K562 (cell line): ENCODE data around the gene GOLGA2. TPM values are rescaled to one million over a fixed set of nuclear protein-coding genes. Genes with fewer than 3 reads are reported as not detected.

Experiments
- CREBBP ChIP-seq: IDR thresholded peaks from one replicate; pipeline ENCODE4 v1.6.1; 2012; ENCODE audit warnings: low read depth, mild to moderate bottlenecking, control low read depth, inconsistent platforms, low read length
- E2F3 ChIP-seq: fragments of 250-450 bp; sonication (Bioruptor Pico); IDR thresholded peaks from 2 replicates; pipeline ENCODE4 v1.4.0; 2020; ENCODE audit warnings: mild to moderate bottlenecking
- GABPB2 ChIP-seq: fragments of 250-450 bp; sonication (Bioruptor Pico); conservative IDR thresholded peaks from 2 replicates; pipeline ENCODE4 v1.5.1; 2021; ENCODE audit warnings: mild to moderate bottlenecking
- HCFC1 ChIP-seq: IDR thresholded peaks from 2 replicates; pipeline ENCODE4 v1.6.1; 2012; ENCODE audit warnings: low read depth, low read length, improper control_type of control experiment
- ILF3 ChIP-seq: fragments of 450-650 bp; IDR thresholded peaks from 2 replicates; pipeline ENCODE4 v1.6.1; 2018; ENCODE audit warnings: antibody characterized with exemption, mild to moderate bottlenecking, moderate library complexity, borderline replicate concordance
- JUN ChIP-seq, 2 experiments: sonication (generic) in 1 of 2; formaldehyde crosslinking in 1 of 2; IDR thresholded peaks; 2 replicates each; pipeline versions ENCODE4 v1.6.1 to v1.8.0; 2012 to 2022; ENCODE audit warnings: borderline replicate concordance in 2 of 2, mild to moderate bottlenecking in 2 of 2, improper control_type of control experiment in 1 of 2, low read depth in 1 of 2, low read length in 1 of 2, missing genetic modification reagents in 1 of 2
- KDM2B ChIP-seq: fragments of 250-450 bp; sonication (Bioruptor Pico); IDR thresholded peaks from 2 replicates; pipeline ENCODE4 v1.8.0; 2021; ENCODE audit warnings: mild to moderate bottlenecking, moderate library complexity
- L3MBTL2 ChIP-seq: fragments of 450-650 bp; IDR thresholded peaks from 2 replicates; pipeline ENCODE4 v1.6.1; 2016; ENCODE audit warnings: mild to moderate bottlenecking, moderate library complexity
- MAZ ChIP-seq, 2 experiments: fragments of 450-650 bp in 1 of 2; sonication (generic) in 1 of 2; formaldehyde crosslinking; IDR thresholded peaks in 1 of 2; conservative IDR thresholded peaks in 1 of 2; 2 replicates each; pipeline versions ENCODE4 v1.4.0 to v1.5.0; 2020; ENCODE audit warnings: mild to moderate bottlenecking in 1 of 2, missing genetic modification reagents in 1 of 2
- PHF8 ChIP-seq: fragments of 200-600 bp; sonication (generic); IDR thresholded peaks from 2 replicates; pipeline ENCODE4 v1.6.1; 2012; ENCODE audit warnings: mixed run types, mild to moderate bottlenecking, inconsistent platforms, low read length, moderate library complexity, borderline replicate concordance
- PHTF2 ChIP-seq: fragments of 250-450 bp; sonication (Bioruptor Pico); IDR thresholded peaks from 2 replicates; pipeline ENCODE4 v1.5.0; 2021; ENCODE audit warnings: mild to moderate bottlenecking
- POLR2A ChIP-seq: fragments of 450-650 bp; conservative IDR thresholded peaks from 2 replicates; pipeline ENCODE4 v1.6.1; 2016
- SLC30A9 ChIP-seq: fragments of 250-450 bp; sonication (Bioruptor Pico); IDR thresholded peaks from 2 replicates; pipeline ENCODE4 v1.8.0; 2022; ENCODE audit warnings: mild to moderate bottlenecking, moderate library complexity
- TFAM ChIP-seq: fragments of 250-450 bp; sonication (Bioruptor Pico); conservative IDR thresholded peaks from 2 replicates; pipeline ENCODE4 v1.5.0; 2021; ENCODE audit warnings: mild to moderate bottlenecking, moderate library complexity
- ZBTB1 ChIP-seq: sonication (generic); formaldehyde crosslinking; IDR thresholded peaks from 2 replicates; pipeline ENCODE4 v1.8.1; 2023; ENCODE audit warnings: missing genetic modification reagents, low read depth, mild to moderate bottlenecking, borderline replicate concordance
- ZKSCAN3 ChIP-seq: fragments of 250-450 bp; sonication (Bioruptor Pico); IDR thresholded peaks from 2 replicates; pipeline ENCODE4 v1.4.0; 2020
- ZNF717 ChIP-seq: fragments of 250-450 bp; sonication (Bioruptor Pico); IDR thresholded peaks from 2 replicates; pipeline ENCODE4 v1.5.0; 2021
- ZSCAN29 ChIP-seq: fragments of 450-650 bp; IDR thresholded peaks from 2 replicates; pipeline ENCODE4 v1.6.1; 2017
- polyA plus RNA-seq, 8 experiments: library from polyadenylated mRNA; depleted of rRNA in 4 of 8; stranded (reverse) in 5 of 8; unstranded in 3 of 8; fragments of >200 nt; fragmentation: Nextera tagmentation in 2 of 8; fragmentation: Illumina TruSeq in 1 of 8; extraction: Ambion mirVana in 2 of 8; extraction: Trizol in 1 of 8; gene quantifications; 2 replicates each; pipeline versions ENCODE4 v1.2.1 to v1.2.3, GENCODE V29; 2011 to 2014; ENCODE audit warnings: inconsistent platforms in 1 of 8, missing spikeins in 1 of 8
- total RNA-seq, 7 experiments: library from RNA; depleted of rRNA in 6 of 7; stranded (reverse); fragments of >200 nt in 6 of 7; fragmentation: Illumina TruSeq in 2 of 7; extraction: Trizol in 2 of 7; gene quantifications; 2 replicates each; pipeline versions ENCODE4 v1.2.1 to v1.2.3, GENCODE V29; 2011 to 2021; ENCODE audit warnings: low replicate concordance in 1 of 7
- TF ChIP-seq, protein P1 (sequence below): fragments of 250-450 bp; sonication (Bioruptor Pico); IDR thresholded peaks from 2 replicates; pipeline ENCODE4 v1.4.0; 2020; ENCODE audit warnings: borderline replicate concordance
- TF ChIP-seq, protein P2 (sequence below): sonication (generic); formaldehyde crosslinking; IDR thresholded peaks from 2 replicates; pipeline ENCODE4 v1.8.0; 2023; ENCODE audit warnings: mild to moderate bottlenecking, missing genetic modification reagents
- TF ChIP-seq, protein P3 (sequence below): fragments of 250-450 bp; sonication (Bioruptor Pico); IDR thresholded peaks from 2 replicates; pipeline ENCODE4 v1.5.0; 2020; ENCODE audit warnings: mild to moderate bottlenecking
- TF ChIP-seq, protein P4 (sequence below), 2 experiments: fragments of 450-650 bp; conservative IDR thresholded peaks; 2 replicates each; pipeline ENCODE4 v1.6.1; 2017; ENCODE audit warnings: mild to moderate bottlenecking in 2 of 2, moderate library complexity in 2 of 2

The GOLGA2 gene
- total and polyA plus RNA-seq, 9 of the 15 experiments (the other 6 are each of a cell fraction or from before 2014, with no cell fraction given), result 15.7 to 138 (median 76.0) TPM

GRCh38 chr9:128249908-128250838 is 25.6 kb downstream of the GOLGA2 start (continued):
- TF ChIP-seq, protein P1, sequence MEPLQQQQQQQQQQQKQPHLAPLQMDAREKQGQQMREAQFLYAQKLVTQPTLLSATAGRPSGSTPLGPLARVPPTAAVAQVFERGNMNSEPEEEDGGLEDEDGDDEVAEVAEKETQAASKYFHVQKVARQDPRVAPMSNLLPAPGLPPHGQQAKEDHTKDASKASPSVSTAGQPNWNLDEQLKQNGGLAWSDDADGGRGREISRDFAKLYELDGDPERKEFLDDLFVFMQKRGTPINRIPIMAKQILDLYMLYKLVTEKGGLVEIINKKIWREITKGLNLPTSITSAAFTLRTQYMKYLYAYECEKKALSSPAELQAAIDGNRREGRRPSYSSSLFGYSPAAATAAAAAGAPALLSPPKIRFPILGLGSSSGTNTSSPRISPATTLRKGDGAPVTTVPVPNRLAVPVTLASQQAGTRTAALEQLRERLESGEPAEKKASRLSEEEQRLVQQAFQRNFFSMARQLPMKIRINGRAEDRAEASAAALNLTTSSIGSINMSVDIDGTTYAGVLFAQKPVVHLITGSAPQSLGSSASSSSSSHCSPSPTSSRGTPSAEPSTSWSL (CRISPR knock-in tag), result peak; percentile 86; the same call in 1 of the 2 replicates
- TF ChIP-seq CREBBP (no peak), MAZ (CRISPR knock-in tag; conservative IDR thresholded peaks at IDR 0.05 in 1 of 2, IDR thresholded peaks at IDR 0.05 in 1 of 2) (peak in 1 of 2 experiments; percentile 72; a peak in 2 of 4 replicates), ZSCAN29 (peak; percentile 94), TFAM (CRISPR knock-in tag) (no peak), KDM2B (CRISPR knock-in tag) (peak; percentile 97), POLR2A (peak; percentile 17; the same call in 1 of the 2 replicates), ZNF717 (CRISPR knock-in tag) (no peak), PHTF2 (CRISPR knock-in tag) (no peak), ZKSCAN3 (no peak), L3MBTL2 (no peak), ZBTB1 (no peak), SLC30A9 (CRISPR knock-in tag) (no peak), GABPB2 (CRISPR knock-in tag) (no peak; the same call in 1 of the 2 replicates), ILF3 (no peak), JUN (IDR thresholded peaks at IDR 0.05; ENCODE audit: borderline replicate concordance, low read depth, low read length) (no peak; the same call in 1 of the 2 replicates), JUN (CRISPR knock-in tag; IDR thresholded peaks at IDR 0.05; ENCODE audit: borderline replicate concordance) (no peak), PHF8 (peak; percentile 62; the same call in 1 of the 2 replicates), E2F3 (peak; percentile 61; the same call in 1 of the 2 replicates), HCFC1 (0 out of 2 replicates have a peak, but pooled peaks have one; percentile 19)
- TF ChIP-seq, protein P2, sequence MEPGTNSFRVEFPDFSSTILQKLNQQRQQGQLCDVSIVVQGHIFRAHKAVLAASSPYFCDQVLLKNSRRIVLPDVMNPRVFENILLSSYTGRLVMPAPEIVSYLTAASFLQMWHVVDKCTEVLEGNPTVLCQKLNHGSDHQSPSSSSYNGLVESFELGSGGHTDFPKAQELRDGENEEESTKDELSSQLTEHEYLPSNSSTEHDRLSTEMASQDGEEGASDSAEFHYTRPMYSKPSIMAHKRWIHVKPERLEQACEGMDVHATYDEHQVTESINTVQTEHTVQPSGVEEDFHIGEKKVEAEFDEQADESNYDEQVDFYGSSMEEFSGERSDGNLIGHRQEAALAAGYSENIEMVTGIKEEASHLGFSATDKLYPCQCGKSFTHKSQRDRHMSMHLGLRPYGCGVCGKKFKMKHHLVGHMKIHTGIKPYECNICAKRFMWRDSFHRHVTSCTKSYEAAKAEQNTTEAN (CRISPR knock-in tag), result no peak
- TF ChIP-seq, protein P3, sequence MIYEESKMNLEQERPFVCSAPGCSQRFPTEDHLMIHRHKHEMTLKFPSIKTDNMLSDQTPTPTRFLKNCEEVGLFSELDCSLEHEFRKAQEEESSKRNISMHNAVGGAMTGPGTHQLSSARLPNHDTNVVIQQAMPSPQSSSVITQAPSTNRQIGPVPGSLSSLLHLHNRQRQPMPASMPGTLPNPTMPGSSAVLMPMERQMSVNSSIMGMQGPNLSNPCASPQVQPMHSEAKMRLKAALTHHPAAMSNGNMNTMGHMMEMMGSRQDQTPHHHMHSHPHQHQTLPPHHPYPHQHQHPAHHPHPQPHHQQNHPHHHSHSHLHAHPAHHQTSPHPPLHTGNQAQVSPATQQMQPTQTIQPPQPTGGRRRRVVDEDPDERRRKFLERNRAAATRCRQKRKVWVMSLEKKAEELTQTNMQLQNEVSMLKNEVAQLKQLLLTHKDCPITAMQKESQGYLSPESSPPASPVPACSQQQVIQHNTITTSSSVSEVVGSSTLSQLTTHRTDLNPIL, result no peak
- TF ChIP-seq, protein P4, sequence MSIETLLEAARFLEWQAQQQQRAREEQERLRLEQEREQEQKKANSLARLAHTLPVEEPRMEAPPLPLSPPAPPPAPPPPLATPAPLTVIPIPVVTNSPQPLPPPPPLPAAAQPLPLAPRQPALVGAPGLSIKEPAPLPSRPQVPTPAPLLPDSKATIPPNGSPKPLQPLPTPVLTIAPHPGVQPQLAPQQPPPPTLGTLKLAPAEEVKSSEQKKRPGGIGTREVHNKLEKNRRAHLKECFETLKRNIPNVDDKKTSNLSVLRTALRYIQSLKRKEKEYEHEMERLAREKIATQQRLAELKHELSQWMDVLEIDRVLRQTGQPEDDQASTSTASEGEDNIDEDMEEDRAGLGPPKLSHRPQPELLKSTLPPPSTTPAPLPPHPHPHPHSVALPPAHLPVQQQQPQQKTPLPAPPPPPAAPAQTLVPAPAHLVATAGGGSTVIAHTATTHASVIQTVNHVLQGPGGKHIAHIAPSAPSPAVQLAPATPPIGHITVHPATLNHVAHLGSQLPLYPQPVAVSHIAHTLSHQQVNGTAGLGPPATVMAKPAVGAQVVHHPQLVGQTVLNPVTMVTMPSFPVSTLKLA (conservative IDR thresholded peaks at IDR 0.05), result no peak
